ENCODE data around the gene HIVEP1. TPM values are rescaled to one million over a fixed set of nuclear protein-coding genes. Genes with fewer than 3 reads are reported as not detected.
A peak's percentile ranks its signal among the peaks of the same experiment; 100 is the strongest.

The HIVEP1 gene
- total RNA-seq, 2 donors from 2014 or later: 70.1 to 77.0 TPM

GRCh38 chr6:12071064-12071615, 59.0 kb downstream of the HIVEP1 start:
- Mint-ChIP-seq H3K4me1 (ENCODE audit: low read depth) (peaks cover 81% of the 10 kb centered on the region), H3K36me3 (ENCODE audit: insufficient read depth in 2 of 2) (peaks cover 0 to 2% of the 10 kb centered on the region in 2 donors), H3K27ac (no peak overlapping the region), H3K4me3 (no peak overlapping the region), H3K9me3 (no peaks in the 10 kb centered on the region), H3K27me3 (ENCODE audit: low read depth) (no peaks in the 10 kb centered on the region)
- ATAC-seq (replicated peaks in 1 of 2) (no peak), DNase-seq (no peak)

- DNase-seq (no peak), ATAC-seq (replicated peaks in 1 of 2) (peak; percentile 48 to 77)
- H3K36me3 Mint-ChIP-seq (ENCODE audit: insufficient read depth in 2 of 2): no peaks in the 10 kb centered on the region
- H3K9me3 Mint-ChIP-seq: no peaks in the 10 kb centered on the region
- H3K4me3 Mint-ChIP-seq: peak overlapping the region in 1 of 2 donors; percentile 36
- H3K27ac Mint-ChIP-seq: no peak overlapping the region
- H3K27me3 Mint-ChIP-seq (ENCODE audit: low read depth): no peaks in the 10 kb centered on the region
- H3K4me1 Mint-ChIP-seq (ENCODE audit: low read depth): peaks cover 67% of the 10 kb centered on the region
These were observed 63.0 kb downstream of the HIVEP1 start for GRCh38 chr6:12075067-12075563.

GRCh38 chr6:12077021-12077710, 65.1 kb downstream of the HIVEP1 start:
- H3K4me3 Mint-ChIP-seq: no peak overlapping the region
- peaks cover 70% of the 10 kb centered on the region for H3K4me1 Mint-ChIP-seq (ENCODE audit: low read depth)
- no peak overlapping the region for H3K27ac Mint-ChIP-seq
- DNase-seq: no peak
- no peaks in the 10 kb centered on the region for H3K9me3 Mint-ChIP-seq
- H3K27me3 Mint-ChIP-seq (ENCODE audit: low read depth): no peaks in the 10 kb centered on the region
- peaks cover 0 to 5% of the 10 kb centered on the region in 2 donors for H3K36me3 Mint-ChIP-seq (ENCODE audit: insufficient read depth in 2 of 2)
- ATAC-seq (replicated peaks in 1 of 2): peak; percentile 7

- Mint-ChIP-seq H3K36me3 (ENCODE audit: insufficient read depth in 2 of 2) (peaks cover 0 to 5% of the 10 kb centered on the region in 2 donors), H3K9me3 (no peaks in the 10 kb centered on the region), H3K4me1 (ENCODE audit: low read depth) (peaks cover 64% of the 10 kb centered on the region), H3K27me3 (ENCODE audit: low read depth) (no peaks in the 10 kb centered on the region), H3K4me3 (no peak overlapping the region), H3K27ac (no peak overlapping the region)
- ATAC-seq (replicated peaks in 1 of 2) (no peak), DNase-seq (no peak)
These were observed 65.9 kb downstream of the HIVEP1 start for GRCh38 chr6:12078014-12078413.

- H3K36me3 Mint-ChIP-seq (ENCODE audit: insufficient read depth in 2 of 2): peaks cover 0 to 5% of the 10 kb centered on the region in 2 donors
These were observed 69.7 kb downstream of the HIVEP1 start for GRCh38 chr6:12081771-12082170.

GRCh38 chr6:12082368-12082767, 70.3 kb downstream of the HIVEP1 start:
- no peak for DNase-seq
- Mint-ChIP-seq H3K9me3 (no peaks in the 10 kb centered on the region), H3K4me3 (no peak overlapping the region), H3K36me3 (ENCODE audit: insufficient read depth in 2 of 2) (peaks cover 0 to 5% of the 10 kb centered on the region in 2 donors), H3K4me1 (ENCODE audit: low read depth) (peaks cover 48% of the 10 kb centered on the region), H3K27me3 (ENCODE audit: low read depth) (no peaks in the 10 kb centered on the region), H3K27ac (peak overlapping the region; percentile 58)
- no peak for ATAC-seq (replicated peaks in 1 of 2)

More at GRCh38 chr6:12081771-12082170, 69.7 kb downstream of the HIVEP1 start:
- DNase-seq (no peak), ATAC-seq (replicated peaks in 1 of 2) (no peak)
- H3K9me3 Mint-ChIP-seq: no peaks in the 10 kb centered on the region
- peak overlapping the region; percentile 58 for H3K27ac Mint-ChIP-seq
- H3K4me3 Mint-ChIP-seq: no peak overlapping the region
- no peaks in the 10 kb centered on the region for H3K27me3 Mint-ChIP-seq (ENCODE audit: low read depth)
- H3K4me1 Mint-ChIP-seq (ENCODE audit: low read depth): peaks cover 54% of the 10 kb centered on the region

- Mint-ChIP-seq H3K4me1 (ENCODE audit: low read depth) (peaks cover 46% of the 10 kb centered on the region), H3K4me3 (peak overlapping the region in 1 of 2 donors; percentile 10), H3K27me3 (ENCODE audit: low read depth) (no peaks in the 10 kb centered on the region), H3K36me3 (ENCODE audit: insufficient read depth in 2 of 2) (peaks cover 0 to 5% of the 10 kb centered on the region in 2 donors), H3K27ac (no peak overlapping the region), H3K9me3 (no peaks in the 10 kb centered on the region)
- DNase-seq (no peak), ATAC-seq (replicated peaks in 1 of 2) (no peak)
These were observed 71.2 kb downstream of the HIVEP1 start for GRCh38 chr6:12083302-12083701.

GRCh38 chr6:12083763-12084162, 71.7 kb downstream of the HIVEP1 start:
- Mint-ChIP-seq H3K36me3 (ENCODE audit: insufficient read depth in 2 of 2) (peaks cover 0 to 5% of the 10 kb centered on the region in 2 donors), H3K27ac (no peak overlapping the region), H3K4me3 (no peak overlapping the region), H3K27me3 (ENCODE audit: low read depth) (no peaks in the 10 kb centered on the region), H3K4me1 (ENCODE audit: low read depth) (peaks cover 46% of the 10 kb centered on the region), H3K9me3 (no peaks in the 10 kb centered on the region)
- no peak for DNase-seq
- no peak for ATAC-seq (replicated peaks in 1 of 2)

GRCh38 chr6:12084681-12085080, 72.6 kb downstream of the HIVEP1 start:
- peaks cover 46% of the 10 kb centered on the region for H3K4me1 Mint-ChIP-seq (ENCODE audit: low read depth)
- peak overlapping the region in 1 of 2 donors; percentile 57 for H3K4me3 Mint-ChIP-seq
- peaks cover 0 to 8% of the 10 kb centered on the region in 2 donors for H3K36me3 Mint-ChIP-seq (ENCODE audit: insufficient read depth in 2 of 2)
- DNase-seq: no peak
- no peaks in the 10 kb centered on the region for H3K27me3 Mint-ChIP-seq (ENCODE audit: low read depth)
- peak in 1 of 2 donors; percentile 58 for ATAC-seq (replicated peaks in 1 of 2)
- H3K9me3 Mint-ChIP-seq: no peaks in the 10 kb centered on the region
- peak overlapping the region; percentile 74 for H3K27ac Mint-ChIP-seq

- Mint-ChIP-seq H3K36me3 (ENCODE audit: insufficient read depth in 2 of 2) (peaks cover 5 to 17% of the 10 kb centered on the region in 2 donors), H3K27ac (no peak overlapping the region), H3K27me3 (ENCODE audit: low read depth) (no peaks in the 10 kb centered on the region), H3K4me3 (no peak overlapping the region), H3K4me1 (ENCODE audit: low read depth) (peaks cover 23% of the 10 kb centered on the region), H3K9me3 (peaks cover 0 to under 1% of the 10 kb centered on the region in 2 donors)
- no peak for DNase-seq
- ATAC-seq (replicated peaks in 1 of 2): no peak
These were observed 76.4 kb downstream of the HIVEP1 start for GRCh38 chr6:12088531-12088930.

- H3K27ac Mint-ChIP-seq: no peak overlapping the region
- H3K36me3 Mint-ChIP-seq (ENCODE audit: insufficient read depth in 2 of 2): peaks cover 5 to 23% of the 10 kb centered on the region in 2 donors
- no peak for DNase-seq
These were observed 78.6 kb downstream of the HIVEP1 start for GRCh38 chr6:12090714-12091113.

GRCh38 chr6:12092762-12093161, 80.7 kb downstream of the HIVEP1 start:
- Mint-ChIP-seq H3K27me3 (ENCODE audit: low read depth) (no peaks in the 10 kb centered on the region), H3K27ac (no peak overlapping the region), H3K9me3 (peaks cover 0 to 1% of the 10 kb centered on the region in 2 donors), H3K36me3 (ENCODE audit: insufficient read depth in 2 of 2) (peaks cover 5 to 24% of the 10 kb centered on the region in 2 donors), H3K4me3 (no peak overlapping the region), H3K4me1 (ENCODE audit: low read depth) (peaks cover 9% of the 10 kb centered on the region)
- ATAC-seq (replicated peaks in 1 of 2): no peak
- no peak for DNase-seq

More at GRCh38 chr6:12090714-12091113, 78.6 kb downstream of the HIVEP1 start:
- no peak for ATAC-seq (replicated peaks in 1 of 2)
- H3K9me3 Mint-ChIP-seq: peaks cover 0 to 1% of the 10 kb centered on the region in 2 donors
- no peak overlapping the region for H3K4me3 Mint-ChIP-seq
- peaks cover 11% of the 10 kb centered on the region for H3K4me1 Mint-ChIP-seq (ENCODE audit: low read depth)
- no peaks in the 10 kb centered on the region for H3K27me3 Mint-ChIP-seq (ENCODE audit: low read depth)

- no peak for DNase-seq
- Mint-ChIP-seq H3K9me3 (peaks cover 0 to 1% of the 10 kb centered on the region in 2 donors), H3K4me3 (no peak overlapping the region), H3K4me1 (ENCODE audit: low read depth) (peaks cover 13% of the 10 kb centered on the region), H3K27me3 (ENCODE audit: low read depth) (no peaks in the 10 kb centered on the region), H3K36me3 (ENCODE audit: insufficient read depth in 2 of 2) (peaks cover 7 to 22% of the 10 kb centered on the region in 2 donors), H3K27ac (no peak overlapping the region)
- no peak for ATAC-seq (replicated peaks in 1 of 2)
These were observed 82.6 kb downstream of the HIVEP1 start for GRCh38 chr6:12094689-12095088.

Measured in activated T-cell treated with anti-CD3 and anti-CD28 coated beads, Interleukin-2, amount 50 U/mL, for 72 hours (primary cell).